ACC112 (cell line): ENCODE data around the gene FIGNL1.

Source experiments
- H2AFZ ChIP-seq: fragments of 200-600 bp; sonication (generic); one replicate; pipeline ENCODE4 v1.6.0; 2017; ENCODE audit warnings: antibody characterized with exemption, low read length; ENCODE audit not compliant: unreplicated experiment
- H3K27ac ChIP-seq: fragments of 200-600 bp; sonication (generic); 2 replicates; pipeline ENCODE4 v1.5.1; 2014; ENCODE audit warnings: low read depth, mild to moderate bottlenecking, antibody characterized with exemption, low read length, moderate library complexity
- H3K27me3 ChIP-seq: fragments of 200-600 bp; sonication (generic); 2 replicates; pipeline ENCODE4 v1.6.1; 2014; ENCODE audit warnings: mild to moderate bottlenecking, antibody characterized with exemption, low read length, moderate library complexity, mixed read lengths; ENCODE audit not compliant: insufficient read depth
- H3K36me3 ChIP-seq: fragments of 200-600 bp; sonication (generic); 2 replicates; pipeline ENCODE4 v1.6.1; 2016; ENCODE audit warnings: mild to moderate bottlenecking, antibody characterized with exemption, low read length, moderate library complexity, mixed read lengths; ENCODE audit not compliant: insufficient read depth
- H3K4me1 ChIP-seq: fragments of 200-600 bp; sonication (generic); one replicate; pipeline ENCODE4 v1.6.1; 2016; ENCODE audit warnings: low read length, mixed read lengths; ENCODE audit not compliant: insufficient read depth, unreplicated experiment, control insufficient read depth
- H3K4me3 ChIP-seq: fragments of 200-600 bp; sonication (generic); 2 replicates; pipeline ENCODE4 v1.5.1; 2014; ENCODE audit warnings: mild to moderate bottlenecking, low read depth, low read length
- H3K79me2 ChIP-seq: fragments of 200-600 bp; sonication (generic); one replicate; pipeline ENCODE4 v1.6.0; 2016; ENCODE audit warnings: low read length; ENCODE audit not compliant: control insufficient read depth, unreplicated experiment, insufficient read depth

The FIGNL1 gene

GRCh38 chr7:50486512-50486911 lies 36.4 kb upstream of the FIGNL1 start:
- no peak overlapping the region for H3K4me3 ChIP-seq
- H3K27me3 ChIP-seq: no peaks in the 10 kb centered on the region
- no peaks in the 10 kb centered on the region for H3K79me2 ChIP-seq
- no peaks in the 10 kb centered on the region for H3K36me3 ChIP-seq
- no peak overlapping the region for H2AFZ ChIP-seq
- no peaks in the 10 kb centered on the region for H3K4me1 ChIP-seq
- no peak overlapping the region for H3K27ac ChIP-seq

GRCh38 chr7:50481867-50482266 lies 31.7 kb upstream of the FIGNL1 start:
- H3K4me1 ChIP-seq: no peaks in the 10 kb centered on the region
- no peak overlapping the region for H2AFZ ChIP-seq
- no peak overlapping the region for H3K4me3 ChIP-seq
- no peaks in the 10 kb centered on the region for H3K27me3 ChIP-seq
- H3K36me3 ChIP-seq: no peaks in the 10 kb centered on the region
- no peak overlapping the region for H3K27ac ChIP-seq
- H3K79me2 ChIP-seq: no peaks in the 10 kb centered on the region

- H3K4me3 ChIP-seq: no peak overlapping the region
- H3K4me1 ChIP-seq: no peaks in the 10 kb centered on the region
- no peaks in the 10 kb centered on the region for H3K79me2 ChIP-seq
- H3K27me3 ChIP-seq: no peaks in the 10 kb centered on the region
- H3K27ac ChIP-seq: no peak overlapping the region
- H2AFZ ChIP-seq: no peak overlapping the region
- H3K36me3 ChIP-seq: no peaks in the 10 kb centered on the region
These were observed 30.6 kb upstream of the FIGNL1 start for GRCh38 chr7:50480797-50481196.

GRCh38 chr7:50479743-50480517 lies 29.8 kb upstream of the FIGNL1 start:
- Histone ChIP-seq H3K27me3 (no peaks in the 10 kb centered on the region), H3K36me3 (no peaks in the 10 kb centered on the region), H3K4me1 (no peaks in the 10 kb centered on the region), H3K79me2 (no peaks in the 10 kb centered on the region), H2AFZ (no peak overlapping the region), H3K4me3 (no peak overlapping the region), H3K27ac (no peak overlapping the region)

- Histone ChIP-seq H3K4me1 (no peaks in the 10 kb centered on the region), H3K27ac (no peak overlapping the region), H3K4me3 (no peak overlapping the region), H3K27me3 (no peaks in the 10 kb centered on the region), H3K36me3 (no peaks in the 10 kb centered on the region), H3K79me2 (no peaks in the 10 kb centered on the region), H2AFZ (no peak overlapping the region)
These were observed 27.5 kb upstream of the FIGNL1 start for GRCh38 chr7:50477640-50478039.

GRCh38 chr7:50476953-50477625 lies 26.9 kb upstream of the FIGNL1 start:
- no peak overlapping the region for H3K4me3 ChIP-seq
- no peaks in the 10 kb centered on the region for H3K36me3 ChIP-seq
- H3K79me2 ChIP-seq: no peaks in the 10 kb centered on the region
- H2AFZ ChIP-seq: no peak overlapping the region
- no peak overlapping the region for H3K27ac ChIP-seq
- H3K4me1 ChIP-seq: no peaks in the 10 kb centered on the region
- no peaks in the 10 kb centered on the region for H3K27me3 ChIP-seq

- Histone ChIP-seq H3K79me2 (no peaks in the 10 kb centered on the region), H3K36me3 (no peaks in the 10 kb centered on the region), H3K27me3 (no peaks in the 10 kb centered on the region), H3K4me1 (no peaks in the 10 kb centered on the region), H3K27ac (no peak overlapping the region), H3K4me3 (no peak overlapping the region), H2AFZ (no peak overlapping the region)
These were observed 25.2 kb upstream of the FIGNL1 start for GRCh38 chr7:50475340-50475739.

- H3K27me3 ChIP-seq: no peaks in the 10 kb centered on the region
These were observed 24.4 kb upstream of the FIGNL1 start for GRCh38 chr7:50474382-50475160.

GRCh38 chr7:50473531-50473930 lies 23.4 kb upstream of the FIGNL1 start:
- H3K79me2 ChIP-seq: no peaks in the 10 kb centered on the region
- no peak overlapping the region for H3K4me3 ChIP-seq
- H3K36me3 ChIP-seq: no peaks in the 10 kb centered on the region
- H3K27ac ChIP-seq: no peak overlapping the region
- no peak overlapping the region for H2AFZ ChIP-seq
- no peaks in the 10 kb centered on the region for H3K4me1 ChIP-seq
- no peaks in the 10 kb centered on the region for H3K27me3 ChIP-seq

More at GRCh38 chr7:50474382-50475160, 24.4 kb upstream of the FIGNL1 start:
- Histone ChIP-seq H3K79me2 (no peaks in the 10 kb centered on the region), H3K4me3 (no peak overlapping the region), H2AFZ (no peak overlapping the region), H3K36me3 (no peaks in the 10 kb centered on the region), H3K27ac (no peak overlapping the region), H3K4me1 (no peaks in the 10 kb centered on the region)

- Histone ChIP-seq H3K4me3 (no peak overlapping the region), H3K4me1 (peaks cover 4% of the 10 kb centered on the region), H2AFZ (no peak overlapping the region), H3K27me3 (no peaks in the 10 kb centered on the region), H3K27ac (no peak overlapping the region), H3K79me2 (no peaks in the 10 kb centered on the region), H3K36me3 (no peaks in the 10 kb centered on the region)
These were observed 22.3 kb upstream of the FIGNL1 start for GRCh38 chr7:50472427-50472826.
